22Rv1 (cell line): ENCODE data around the gene ARHGAP36.

ENCODE experiments used
- ZFX ChIP-seq: fragments of 450-650 bp; IDR thresholded peaks from 2 replicates; pipeline ENCODE4 v1.6.1; 2017; ENCODE audit warnings: antibody characterized with exemption, borderline replicate concordance
- TF ChIP-seq, protein P1 (sequence below): fragments of 450-650 bp; IDR thresholded peaks from 2 replicates; pipeline ENCODE4 v1.5.1; 2017; ENCODE audit warnings: mild to moderate bottlenecking

DNA sequence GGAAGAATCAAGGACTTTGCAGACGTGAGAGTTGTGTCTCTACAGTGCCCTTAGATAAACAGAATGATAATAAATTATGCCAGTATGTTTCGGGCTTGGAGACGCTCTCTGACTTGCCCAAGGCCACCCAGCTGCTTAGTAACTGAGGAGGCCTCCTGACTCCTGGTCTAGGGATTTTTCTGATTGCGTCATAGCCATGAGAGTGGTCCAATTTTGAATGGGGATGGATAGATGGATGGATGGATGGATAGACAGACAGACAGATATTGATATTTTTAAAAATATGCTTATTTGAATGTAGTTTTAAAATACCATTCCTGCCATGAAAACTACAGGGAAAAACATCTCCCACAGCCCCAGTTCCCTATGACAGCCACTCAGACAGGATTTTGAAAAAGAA, 15.5 kb downstream of the ARHGAP36 start:
- TF ChIP-seq, protein P1, sequence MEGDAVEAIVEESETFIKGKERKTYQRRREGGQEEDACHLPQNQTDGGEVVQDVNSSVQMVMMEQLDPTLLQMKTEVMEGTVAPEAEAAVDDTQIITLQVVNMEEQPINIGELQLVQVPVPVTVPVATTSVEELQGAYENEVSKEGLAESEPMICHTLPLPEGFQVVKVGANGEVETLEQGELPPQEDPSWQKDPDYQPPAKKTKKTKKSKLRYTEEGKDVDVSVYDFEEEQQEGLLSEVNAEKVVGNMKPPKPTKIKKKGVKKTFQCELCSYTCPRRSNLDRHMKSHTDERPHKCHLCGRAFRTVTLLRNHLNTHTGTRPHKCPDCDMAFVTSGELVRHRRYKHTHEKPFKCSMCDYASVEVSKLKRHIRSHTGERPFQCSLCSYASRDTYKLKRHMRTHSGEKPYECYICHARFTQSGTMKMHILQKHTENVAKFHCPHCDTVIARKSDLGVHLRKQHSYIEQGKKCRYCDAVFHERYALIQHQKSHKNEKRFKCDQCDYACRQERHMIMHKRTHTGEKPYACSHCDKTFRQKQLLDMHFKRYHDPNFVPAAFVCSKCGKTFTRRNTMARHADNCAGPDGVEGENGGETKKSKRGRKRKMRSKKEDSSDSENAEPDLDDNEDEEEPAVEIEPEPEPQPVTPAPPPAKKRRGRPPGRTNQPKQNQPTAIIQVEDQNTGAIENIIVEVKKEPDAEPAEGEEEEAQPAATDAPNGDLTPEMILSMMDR: no peak
- TF ChIP-seq ZFX: no peak
